Heart left ventricle (tissue), 16 donors: ENCODE results near the gene TMEM132D. TPM values are rescaled to one million over a fixed set of nuclear protein-coding genes. Genes with fewer than 3 reads are reported as not detected.
"Not testable (repeated sequence)": the region's sequence is repeated elsewhere in the genome, so short reads cannot be mapped to it uniquely, and the experiment has no call there.

ENCODE experiments used
- ATAC-seq, 4 donors: fragments of 200-7000 bp; cut with Tn5 transposase; one replicate each; pipeline ENCODE4 v1.9.1; 2020 to 2022; ENCODE audit warnings: moderate library complexity in 4 of 4, mild to moderate bottlenecking in 3 of 4, moderate number of reproducible peaks in 1 of 4
- DNase-seq, 5 donors: peaks; one replicate each; pipeline ENCODE4 v3.0.0-alpha.2; 2020
- H3K27ac ChIP-seq, 12 donors: fragments of 200-600 bp; sonication (generic) in 4 of 12; one replicate each; pipeline versions ENCODE4 v1.5.0 to v1.8.0; 2016 to 2022; ENCODE audit warnings: mild to moderate bottlenecking in 2 of 12
- H3K27me3 ChIP-seq, 9 donors: fragments of 200-600 bp; sonication (generic) in 2 of 9; one replicate each; pipeline versions ENCODE4 v1.5.1 to v1.8.0; 2016 to 2022; ENCODE audit warnings: mild to moderate bottlenecking in 3 of 9
- H3K36me3 ChIP-seq, 9 donors: fragments of 200-600 bp; sonication (generic) in 2 of 9; one replicate each; pipeline versions ENCODE4 v1.5.0 to v1.8.0; 2018 to 2022; ENCODE audit warnings: mild to moderate bottlenecking in 2 of 9
- H3K4me1 ChIP-seq, 12 donors: fragments of 200-600 bp; sonication (generic) in 4 of 12; one replicate each; pipeline versions ENCODE4 v1.5.0 to v1.8.0; 2016 to 2022; ENCODE audit warnings: mild to moderate bottlenecking in 3 of 12
- H3K4me3 ChIP-seq, 12 donors: fragments of 200-600 bp; sonication (generic) in 4 of 12; one replicate each; pipeline versions ENCODE4 v1.5.0 to v1.8.0; 2017 to 2022; ENCODE audit warnings: mild to moderate bottlenecking in 9 of 12, moderate library complexity in 4 of 12
- H3K9me3 ChIP-seq, 12 donors: fragments of 200-600 bp; sonication (generic) in 4 of 12; one replicate each; pipeline versions ENCODE4 v1.5.0 to v1.8.0; 2016 to 2022; ENCODE audit warnings: mild to moderate bottlenecking in 1 of 12
- POLR2A ChIP-seq, 2 donors: fragments of 450-650 bp; IDR thresholded peaks; one replicate each; pipeline ENCODE4 v1.6.1; 2017; ENCODE audit warnings: antibody characterized with exemption in 2 of 2, mild to moderate bottlenecking in 2 of 2, moderate library complexity in 2 of 2
- WGBS, 4 donors: extraction: QIAGEN DNeasy Blood & Tissue Kit in 2 of 4; methylation state at CpG; one replicate each; pipeline versions ENCODE4 v1.1.5 to v1.1.7; 2013 to 2018; 5-methylcytosine and 5-hydroxymethylcytosine counted together
- intact Hi-C, 10 donors: fragments of 100-400 bp; cut with DNase I; formaldehyde crosslinking; loops; one replicate each; pipeline versions ENCODE4 v1.11.1 to v1.14.2; 2022
- polyA plus RNA-seq, 2 donors: library from polyadenylated mRNA; stranded (reverse); fragments of 200-250 nt; gene quantifications; one replicate each; pipeline ENCODE4 v1.2.3, GENCODE V29; 2013
- total RNA-seq, 9 donors: library from RNA; depleted of rRNA in 2 of 9; stranded (reverse); fragments of >200 nt in 2 of 9; fragmentation: NEBNext Ultra II Directional in 3 of 9; extraction: Animal tissue kit (Norgen Biotek cat#: 25700) in 3 of 9; gene quantifications; one replicate each; pipeline versions ENCODE4 v1.1.0 to v1.2.4, GENCODE V29; 2016 to 2023
- TF ChIP-seq, protein P1 (sequence below), 12 donors: fragments of 200-600 bp; sonication (generic) in 4 of 12; IDR thresholded peaks; one replicate each; pipeline versions ENCODE4 v1.5.0 to v1.8.0; 2018 to 2022; ENCODE audit warnings: antibody characterized with exemption in 12 of 12, mild to moderate bottlenecking in 5 of 12
- donor health status: ischemic (EF 13 %, LVEDD 7.1; RV severe dilation, severe dysfunction).
- donor health status: healthy with polysubstance abuse.
- donor health status: DM: no; HTN: yes; CAD: no.
- donor health status: DM: no; HTN: no; CAD: no.
- donor health status: ischemic (EF 25% LVEDD 6.9; RV normal size, moderate dysfunction).
- donor health status: ischemic (EF 25% LVEDD 5.7; RV mildly dilated, moderate dysfunction).
- donor health status: healthy.
- donor health status: DM: yes; HTN: yes; CAD: no.
- donor health status: ischemic (EF 35%, LVEDD 5.7; RV mildly dilated, moderate dysfunction).
- donor health status: nonischemic (EF 11% LVEDD 7.7; RV severe dilation, severe dysfunction).
- donor health status: DM: yes; HTN: yes; CAD: no.
- donor health status: PGD.
- donor health status: ischemic (EF 29% LVEDD 5.4; RV normal size, mild dysfunction).
- donor health status: nonischemic (EF 23%, LVEDD 6.1; RV moderate dilation, normal function).

TMEM132D gene
- total and polyA plus RNA-seq, 11 donors = not detected

DNA sequence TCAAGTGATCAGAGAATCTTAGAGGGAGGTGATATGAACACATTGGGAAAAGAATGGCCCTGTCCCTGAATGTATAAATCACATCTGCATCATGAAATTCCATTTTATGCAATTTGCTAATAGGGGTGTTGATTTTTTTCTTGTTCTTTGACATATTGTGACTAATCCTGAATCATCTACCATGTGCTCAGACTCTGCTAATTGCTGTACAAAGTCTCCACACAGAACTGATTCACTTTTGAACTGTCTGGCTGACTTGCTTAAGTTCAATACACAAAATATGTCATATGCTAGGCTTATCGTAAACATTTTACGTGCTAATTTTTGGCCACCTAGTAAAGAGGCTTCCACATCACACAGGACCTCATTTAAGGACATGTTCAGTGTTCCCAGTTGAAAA lies 2.6 kb downstream of the TMEM132D start:
- Histone ChIP-seq H3K4me3 (no peak overlapping the region), H3K27ac (no peak overlapping the region), H3K27me3 (peaks cover 17 to 60% (median 30%) of the 10 kb centered on the region in 9 donors), H3K9me3 (no peaks in the 10 kb centered on the region), H3K36me3 (no peaks in the 10 kb centered on the region), H3K4me1 (peaks cover 0 to 13% (median 0%) of the 10 kb centered on the region in 12 donors)
- DNase-seq = no peak
- intact Hi-C loops = loop anchor here in 1 of 10 donors (10.0 kb wide), 1 partner anchor 1256 kb away; no protein-coding TSS in a partner anchor
- WGBS, 4 donors = 88 to 91% (median 90%) methylated on average over 2 of the region's 2 CpGs
- no peak for ATAC-seq
- TF ChIP-seq POLR2A (IDR thresholded peaks at IDR 0.05) = no peak
- TF ChIP-seq, protein P1, sequence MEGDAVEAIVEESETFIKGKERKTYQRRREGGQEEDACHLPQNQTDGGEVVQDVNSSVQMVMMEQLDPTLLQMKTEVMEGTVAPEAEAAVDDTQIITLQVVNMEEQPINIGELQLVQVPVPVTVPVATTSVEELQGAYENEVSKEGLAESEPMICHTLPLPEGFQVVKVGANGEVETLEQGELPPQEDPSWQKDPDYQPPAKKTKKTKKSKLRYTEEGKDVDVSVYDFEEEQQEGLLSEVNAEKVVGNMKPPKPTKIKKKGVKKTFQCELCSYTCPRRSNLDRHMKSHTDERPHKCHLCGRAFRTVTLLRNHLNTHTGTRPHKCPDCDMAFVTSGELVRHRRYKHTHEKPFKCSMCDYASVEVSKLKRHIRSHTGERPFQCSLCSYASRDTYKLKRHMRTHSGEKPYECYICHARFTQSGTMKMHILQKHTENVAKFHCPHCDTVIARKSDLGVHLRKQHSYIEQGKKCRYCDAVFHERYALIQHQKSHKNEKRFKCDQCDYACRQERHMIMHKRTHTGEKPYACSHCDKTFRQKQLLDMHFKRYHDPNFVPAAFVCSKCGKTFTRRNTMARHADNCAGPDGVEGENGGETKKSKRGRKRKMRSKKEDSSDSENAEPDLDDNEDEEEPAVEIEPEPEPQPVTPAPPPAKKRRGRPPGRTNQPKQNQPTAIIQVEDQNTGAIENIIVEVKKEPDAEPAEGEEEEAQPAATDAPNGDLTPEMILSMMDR (IDR thresholded peaks at IDR 0.05) = no peak

DNA sequence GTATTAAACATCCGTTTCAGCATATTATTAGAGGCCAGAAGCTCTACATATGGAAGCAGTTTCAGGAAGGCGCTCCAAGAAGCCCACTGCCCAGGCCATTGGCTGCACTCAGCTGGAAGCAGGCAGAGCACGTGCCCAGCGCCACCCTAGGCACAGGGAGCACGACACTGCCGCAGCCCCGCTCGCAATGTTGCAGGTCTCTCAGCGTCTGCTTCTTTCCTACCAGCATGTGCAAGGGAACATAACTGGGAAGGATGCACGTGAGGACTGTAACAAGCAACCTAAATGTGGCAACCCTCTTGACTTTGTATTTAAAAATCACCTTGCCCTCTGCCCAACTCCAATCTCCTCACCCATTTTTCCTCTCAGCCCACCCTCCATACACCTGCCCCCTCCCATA lies 3.5 kb downstream of the TMEM132D start:
- no peak for DNase-seq

DNA sequence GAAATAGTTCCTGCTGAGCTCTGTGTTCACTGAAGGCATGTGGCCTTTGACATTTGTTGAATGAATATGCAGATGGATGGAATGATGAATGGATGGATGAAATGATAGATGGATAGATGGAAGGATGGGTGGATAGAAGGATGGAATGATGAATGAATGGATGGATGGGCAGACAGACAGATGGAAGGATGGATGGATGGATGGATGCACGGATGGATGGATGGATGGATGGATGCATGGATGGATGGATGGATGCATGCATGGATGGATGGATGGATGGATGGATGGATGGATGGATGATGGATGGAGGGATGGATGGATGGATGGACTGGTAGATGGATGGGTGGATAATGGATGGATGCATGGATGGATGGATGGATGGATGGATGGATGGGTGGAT lies 4.8 kb downstream of the TMEM132D start:
- H3K27ac ChIP-seq, intact Hi-C loops, H3K36me3 ChIP-seq, H3K4me1 ChIP-seq, DNase-seq, H3K4me3 ChIP-seq, H3K9me3 ChIP-seq, ATAC-seq: not testable (repeated sequence)
- H3K27me3 ChIP-seq = peaks cover 8 to 41% (median 23%) of the 10 kb centered on the region in 9 donors
- WGBS, 4 donors = 58 to 77% (median 71%) methylated on average over 1 of the region's 1 CpG

More for the DNA sequence above, 3.5 kb downstream of the TMEM132D start:
- no peak for TF ChIP-seq POLR2A (IDR thresholded peaks at IDR 0.05)
- TF ChIP-seq, protein P1 (IDR thresholded peaks at IDR 0.05) = no peak
- WGBS, 4 donors = 61 to 77% (median 70%) methylated on average over 10 of the region's 10 CpGs
- intact Hi-C loops = loop anchor here in 1 of 10 donors (10.0 kb wide), 1 partner anchor 1256 kb away; no protein-coding TSS in a partner anchor
- ATAC-seq = no peak
- no peaks in the 10 kb centered on the region for H3K9me3 ChIP-seq
- peaks cover 0 to 13% (median 0%) of the 10 kb centered on the region in 12 donors for H3K4me1 ChIP-seq
- H3K27me3 ChIP-seq = peaks cover 17 to 54% (median 30%) of the 10 kb centered on the region in 9 donors
- no peaks in the 10 kb centered on the region for H3K36me3 ChIP-seq
- no peak overlapping the region for H3K27ac ChIP-seq
- H3K4me3 ChIP-seq = no peak overlapping the region

DNA sequence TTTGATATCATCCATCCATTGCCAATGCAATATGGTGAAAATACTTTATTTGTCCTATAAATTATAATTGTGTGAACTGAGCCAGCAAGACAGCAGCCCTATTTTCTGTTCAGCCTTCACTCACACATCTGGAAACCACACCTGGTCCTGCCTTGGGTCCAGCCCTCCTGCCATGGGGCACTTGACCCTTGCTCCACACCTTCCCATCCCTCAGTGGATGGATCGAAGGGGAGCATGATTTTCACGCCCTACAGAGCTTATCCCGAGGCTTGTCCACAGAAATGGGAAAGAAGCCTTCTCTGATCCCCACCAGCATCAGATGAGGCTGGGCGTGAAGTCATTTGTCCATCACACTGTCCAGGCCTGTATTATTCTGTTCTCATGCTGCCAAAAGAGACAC lies 10.1 kb downstream of the TMEM132D start:
- H3K36me3 ChIP-seq = no peaks in the 10 kb centered on the region
- no peak overlapping the region for H3K4me3 ChIP-seq
- TF ChIP-seq, protein P1 (IDR thresholded peaks at IDR 0.05) = no peak
- TF ChIP-seq POLR2A (IDR thresholded peaks at IDR 0.05) = no peak
- no peak overlapping the region for H3K27ac ChIP-seq
- no peaks in the 10 kb centered on the region for H3K4me1 ChIP-seq
- no peak for ATAC-seq
- 74 to 89% (median 74%) methylated on average over 4 of the region's 4 CpGs for WGBS, 4 donors
- H3K27me3 ChIP-seq = peaks cover 0 to 7% (median 0%) of the 10 kb centered on the region in 9 donors
- no peaks in the 10 kb centered on the region for H3K9me3 ChIP-seq
- intact Hi-C loops = no loop called here
- no peak for DNase-seq

DNA sequence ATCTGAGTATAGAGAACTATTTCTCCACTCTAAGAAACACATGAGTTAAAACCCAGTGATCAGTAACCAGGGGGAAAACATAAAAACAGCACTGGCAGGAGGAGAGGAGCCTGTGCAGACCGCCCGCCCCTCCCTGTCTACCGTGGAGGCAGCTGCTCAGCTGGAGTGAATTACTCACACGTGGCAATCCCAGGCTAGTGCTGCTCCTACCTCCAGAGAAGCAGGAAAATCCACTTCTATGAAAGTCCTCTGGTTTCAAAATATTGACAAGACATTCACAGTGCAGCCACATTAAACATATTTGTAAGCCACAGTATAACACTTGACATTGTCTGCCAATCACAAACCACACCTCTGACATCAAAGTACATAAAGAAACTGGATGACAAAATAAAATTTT lies 16.7 kb downstream of the TMEM132D start:
- Histone ChIP-seq H3K4me1 (no peaks in the 10 kb centered on the region), H3K36me3 (no peaks in the 10 kb centered on the region), H3K4me3 (no peak overlapping the region), H3K27me3 (peaks cover 0 to 12% (median 0%) of the 10 kb centered on the region in 9 donors), H3K27ac (no peak overlapping the region), H3K9me3 (no peaks in the 10 kb centered on the region)
- no peak for TF ChIP-seq POLR2A (IDR thresholded peaks at IDR 0.05)
- TF ChIP-seq, protein P1 (IDR thresholded peaks at IDR 0.05) = no peak
- 22 to 36% (median 29%) methylated on average over 4 of the region's 4 CpGs for WGBS, 4 donors
- DNase-seq (no peak), ATAC-seq (no peak)
- intact Hi-C loops = no loop called here
